ENCODE results near the gene CDH2. TPM values are rescaled to one million over a fixed set of nuclear protein-coding genes. Genes with fewer than 3 reads are reported as not detected.

CDH2 gene
- total RNA-seq, 1 experiment from 2014 or later: 34.0 TPM

DNA sequence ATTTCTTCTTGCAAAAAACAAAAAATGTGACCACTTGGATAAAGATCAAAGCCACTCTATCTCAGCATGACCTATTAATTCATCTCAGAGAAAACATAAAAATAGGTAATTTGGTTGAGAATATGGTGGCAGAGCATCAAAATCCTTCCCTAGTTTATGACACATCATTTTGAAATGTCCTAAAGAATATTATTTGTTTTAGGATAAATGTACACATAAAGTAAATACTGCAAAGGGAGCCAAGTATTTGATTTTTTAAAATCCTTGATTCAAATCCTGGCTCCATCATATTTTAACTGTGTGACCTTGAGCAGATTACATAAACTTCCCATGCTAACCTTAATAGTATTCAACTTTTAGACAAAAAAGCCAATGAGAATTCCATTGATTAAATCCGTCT, 206.6 kb downstream of the CDH2 start:
- no peak overlapping the region for H3K4me3 ChIP-seq (ENCODE audit: low read length)
- DNase-seq (peak; percentile 58), ATAC-seq (peak; percentile 56)
- TF ChIP-seq EZH2 (IDR thresholded peaks at IDR 0.05; ENCODE audit: low read length, unreplicated experiment) (no peak), EZH2phosphoT487 (IDR thresholded peaks at IDR 0.05; ENCODE audit: borderline replicate concordance, low read length) (no peak)
- TF ChIP-seq, protein P1, sequence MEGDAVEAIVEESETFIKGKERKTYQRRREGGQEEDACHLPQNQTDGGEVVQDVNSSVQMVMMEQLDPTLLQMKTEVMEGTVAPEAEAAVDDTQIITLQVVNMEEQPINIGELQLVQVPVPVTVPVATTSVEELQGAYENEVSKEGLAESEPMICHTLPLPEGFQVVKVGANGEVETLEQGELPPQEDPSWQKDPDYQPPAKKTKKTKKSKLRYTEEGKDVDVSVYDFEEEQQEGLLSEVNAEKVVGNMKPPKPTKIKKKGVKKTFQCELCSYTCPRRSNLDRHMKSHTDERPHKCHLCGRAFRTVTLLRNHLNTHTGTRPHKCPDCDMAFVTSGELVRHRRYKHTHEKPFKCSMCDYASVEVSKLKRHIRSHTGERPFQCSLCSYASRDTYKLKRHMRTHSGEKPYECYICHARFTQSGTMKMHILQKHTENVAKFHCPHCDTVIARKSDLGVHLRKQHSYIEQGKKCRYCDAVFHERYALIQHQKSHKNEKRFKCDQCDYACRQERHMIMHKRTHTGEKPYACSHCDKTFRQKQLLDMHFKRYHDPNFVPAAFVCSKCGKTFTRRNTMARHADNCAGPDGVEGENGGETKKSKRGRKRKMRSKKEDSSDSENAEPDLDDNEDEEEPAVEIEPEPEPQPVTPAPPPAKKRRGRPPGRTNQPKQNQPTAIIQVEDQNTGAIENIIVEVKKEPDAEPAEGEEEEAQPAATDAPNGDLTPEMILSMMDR (conservative IDR thresholded peaks at IDR 0.05; ENCODE audit: low read depth, low read length): no peak
- 0 out of 2 replicates have a peak, but pooled peaks cover 2% of the 10 kb centered on the region for H3K36me3 ChIP-seq (ENCODE audit: low read depth, low read length)
- intact Hi-C loops (cut with micrococcal nuclease): no loop called here
- H3K27me3 ChIP-seq (ENCODE audit: low read length): no peaks in the 10 kb centered on the region
- H3K4me2 ChIP-seq (ENCODE audit: low read length): no peak overlapping the region; the same call in 1 of the 2 replicates
- no peaks in the 10 kb centered on the region for H3K9me3 ChIP-seq (ENCODE audit: low read length)
- no peak overlapping the region for H2AFZ ChIP-seq (ENCODE audit: low read length)
- ChIA-PET POLR2A (ENCODE audit: unreplicated experiment) (no interaction called here), CTCF (no interaction called here)
- H3K9me2 ChIP-seq (replicated peaks; ENCODE audit: low read length): no peaks in the 10 kb centered on the region
- H3K9ac ChIP-seq (ENCODE audit: low read length): no peak overlapping the region
- H4K20me1 ChIP-seq (ENCODE audit: low read length): no peaks in the 10 kb centered on the region
- BruUV-seq (replicated peaks): no TSS peak
- no peaks in the 10 kb centered on the region for H3F3A ChIP-seq (ENCODE audit: low read length, unreplicated experiment)
- H3K27ac ChIP-seq (ENCODE audit: low read length): no peak overlapping the region
- no peaks in the 10 kb centered on the region for H3K79me2 ChIP-seq (ENCODE audit: low read length)
- peaks cover 9% of the 10 kb centered on the region for H3K4me1 ChIP-seq (ENCODE audit: insufficient read depth, low read length)

DNA sequence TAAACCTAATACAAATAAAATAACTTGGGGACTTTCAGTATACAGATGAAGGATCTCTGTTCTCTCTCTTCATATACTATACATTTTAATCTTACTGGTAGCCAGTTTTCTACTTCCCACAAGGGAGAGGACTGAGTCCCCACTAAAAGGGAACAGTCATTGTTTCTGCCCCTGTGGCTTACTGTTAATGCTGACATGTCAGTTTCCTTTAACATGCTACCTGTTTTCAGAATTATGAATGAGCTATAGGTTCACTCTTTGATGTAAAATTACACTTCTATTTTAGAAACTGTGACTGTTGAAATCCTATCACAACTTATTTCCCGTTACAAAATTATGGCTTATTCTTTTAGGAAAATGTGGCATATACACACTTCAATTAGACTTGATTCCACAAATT, 207.7 kb downstream of the CDH2 start:
- intact Hi-C loops (cut with micrococcal nuclease): no loop called here
- TF ChIP-seq EZH2phosphoT487 (IDR thresholded peaks at IDR 0.05; ENCODE audit: borderline replicate concordance, low read length) (no peak), EZH2 (IDR thresholded peaks at IDR 0.05; ENCODE audit: low read length, unreplicated experiment) (no peak)
- TF ChIP-seq, protein P1 (conservative IDR thresholded peaks at IDR 0.05; ENCODE audit: low read depth, low read length): no peak
- ATAC-seq (no peak), DNase-seq (no peak)
- 0 out of 2 replicates have a peak, but pooled peaks cover 2% of the 10 kb centered on the region for H3K36me3 ChIP-seq (ENCODE audit: low read depth, low read length)
- no peak overlapping the region for H3K9ac ChIP-seq (ENCODE audit: low read length)
- H3K27ac ChIP-seq (ENCODE audit: low read length): no peak overlapping the region
- ChIA-PET POLR2A (ENCODE audit: unreplicated experiment) (no interaction called here), CTCF (no interaction called here)
- H3K4me1 ChIP-seq (ENCODE audit: insufficient read depth, low read length): peaks cover 20% of the 10 kb centered on the region
- H2AFZ ChIP-seq (ENCODE audit: low read length): no peak overlapping the region
- H4K20me1 ChIP-seq (ENCODE audit: low read length): no peaks in the 10 kb centered on the region
- no peak overlapping the region for H3K4me2 ChIP-seq (ENCODE audit: low read length)
- no TSS peak for BruUV-seq (replicated peaks)
- H3F3A ChIP-seq (ENCODE audit: low read length, unreplicated experiment): no peaks in the 10 kb centered on the region
- H3K27me3 ChIP-seq (ENCODE audit: low read length): no peaks in the 10 kb centered on the region
- no peaks in the 10 kb centered on the region for H3K79me2 ChIP-seq (ENCODE audit: low read length)
- no peak overlapping the region for H3K4me3 ChIP-seq (ENCODE audit: low read length)
- H3K9me3 ChIP-seq (ENCODE audit: low read length): no peaks in the 10 kb centered on the region
- H3K9me2 ChIP-seq (replicated peaks; ENCODE audit: low read length): no peaks in the 10 kb centered on the region

DNA sequence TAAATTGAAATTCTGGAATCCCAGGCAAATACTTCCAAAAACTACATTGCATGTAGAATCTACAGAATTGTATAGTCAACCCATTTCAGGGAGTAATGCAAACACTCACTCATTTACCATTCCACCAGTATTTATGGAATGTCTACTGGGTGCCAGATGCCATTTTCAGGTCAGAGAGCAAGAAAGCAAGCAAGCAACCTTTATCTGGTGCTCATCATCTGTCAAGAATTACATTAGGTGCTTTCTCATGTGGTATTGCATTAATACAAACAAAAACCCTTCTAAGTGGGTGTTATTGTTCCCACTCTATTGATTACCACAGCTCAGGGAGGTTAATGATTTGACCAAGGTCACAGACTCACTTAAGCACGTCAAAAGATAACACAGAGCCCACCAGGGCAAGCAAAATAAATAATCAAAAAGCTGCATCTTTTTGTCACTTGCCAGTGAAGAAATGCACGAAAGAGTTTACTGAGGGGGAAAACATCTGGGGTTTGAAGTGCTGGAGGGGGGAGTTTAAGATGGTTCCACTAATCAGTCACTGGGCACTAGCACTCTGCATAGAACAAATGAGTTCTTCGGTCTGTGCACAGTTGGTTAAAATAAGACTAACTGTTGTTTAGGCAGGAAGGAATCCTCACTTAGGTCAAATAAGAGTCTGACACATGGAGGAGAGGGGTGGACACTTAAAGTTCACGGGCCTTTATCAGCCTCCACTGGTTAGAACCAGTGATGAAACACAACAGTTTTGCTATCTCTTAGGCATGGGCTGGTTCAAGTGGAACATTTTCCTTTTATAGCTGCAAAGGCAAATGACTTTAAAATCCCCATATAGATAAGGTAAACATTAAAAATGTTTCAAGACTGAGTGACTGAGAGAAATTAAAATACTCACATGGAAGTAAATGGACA, 208.8 kb downstream of the CDH2 start:
- no peak for TF ChIP-seq EZH2phosphoT487 (IDR thresholded peaks at IDR 0.05; ENCODE audit: borderline replicate concordance, low read length)
- TF ChIP-seq EZH2 (IDR thresholded peaks at IDR 0.05; ENCODE audit: low read length, unreplicated experiment): no peak
- TF ChIP-seq, protein P1 (conservative IDR thresholded peaks at IDR 0.05; ENCODE audit: low read depth, low read length): no peak
- Histone ChIP-seq H2AFZ (ENCODE audit: low read length) (no peak overlapping the region), H3K9ac (ENCODE audit: low read length) (no peak overlapping the region), H3K79me2 (ENCODE audit: low read length) (no peaks in the 10 kb centered on the region), H3K36me3 (ENCODE audit: low read depth, low read length) (no peaks in the 10 kb centered on the region), H3K4me2 (ENCODE audit: low read length) (no peak overlapping the region), H3K4me3 (ENCODE audit: low read length) (no peak overlapping the region), H3K27ac (ENCODE audit: low read length) (no peak overlapping the region), H3K4me1 (ENCODE audit: insufficient read depth, low read length) (peaks cover 20% of the 10 kb centered on the region), H4K20me1 (ENCODE audit: low read length) (no peaks in the 10 kb centered on the region), H3K27me3 (ENCODE audit: low read length) (no peaks in the 10 kb centered on the region), H3F3A (ENCODE audit: low read length, unreplicated experiment) (no peaks in the 10 kb centered on the region), H3K9me3 (ENCODE audit: low read length) (no peaks in the 10 kb centered on the region), H3K9me2 (replicated peaks; ENCODE audit: low read length) (no peaks in the 10 kb centered on the region)
- POLR2A ChIA-PET (ENCODE audit: unreplicated experiment): no interaction called here
- no peak for ATAC-seq
- BruUV-seq (replicated peaks): no TSS peak
- intact Hi-C loops (cut with micrococcal nuclease): no loop called here
- CTCF ChIA-PET: no interaction called here
- peak; percentile 27 for DNase-seq

Data from PC-3 (cell line).